ENCODE measurements around the gene LMTK2. TPM values are rescaled to one million over a fixed set of nuclear protein-coding genes. Genes with fewer than 3 reads are reported as not detected.

LMTK2 gene
- total RNA-seq, 4 donors from 2014 or later: 11.0 to 15.8 (median 12.0) TPM

- TF ChIP-seq CTCF (IDR thresholded peaks at IDR 0.05): no peak
- ATAC-seq (ENCODE audit: low FRiP score): no peak
- DNase-seq (ENCODE audit: low spot score): no peak
These were observed 30.9 kb upstream of the LMTK2 start for GRCh38 chr7:98075801-98076200.

- no peak for TF ChIP-seq CTCF (IDR thresholded peaks at IDR 0.05)
- DNase-seq (ENCODE audit: low spot score) (no peak), ATAC-seq (ENCODE audit: low FRiP score) (no peak)
These were observed 28.9 kb upstream of the LMTK2 start for GRCh38 chr7:98077762-98078161.

- ATAC-seq (ENCODE audit: low FRiP score) (no peak), DNase-seq (ENCODE audit: low spot score) (no peak)
- no peak for TF ChIP-seq CTCF (IDR thresholded peaks at IDR 0.05)
These were observed 28.3 kb upstream of the LMTK2 start for GRCh38 chr7:98078197-98078870.

GRCh38 chr7:98079891-98080648 is 26.6 kb upstream of the LMTK2 start:
- no peak for TF ChIP-seq CTCF (IDR thresholded peaks at IDR 0.05)
- no peak for ATAC-seq (ENCODE audit: low FRiP score)
- DNase-seq (ENCODE audit: low spot score): no peak

GRCh38 chr7:98081319-98081718 is 25.3 kb upstream of the LMTK2 start:
- DNase-seq (ENCODE audit: low spot score): no peak
- ATAC-seq (ENCODE audit: low FRiP score): no peak
- TF ChIP-seq CTCF (IDR thresholded peaks at IDR 0.05): no peak

GRCh38 chr7:98084631-98085030 is 22.0 kb upstream of the LMTK2 start:
- no peak for TF ChIP-seq CTCF (IDR thresholded peaks at IDR 0.05)
- ATAC-seq (ENCODE audit: low FRiP score): no peak
- no peak for DNase-seq (ENCODE audit: low spot score)

GRCh38 chr7:98085674-98086073 is 21.0 kb upstream of the LMTK2 start:
- DNase-seq (ENCODE audit: low spot score) (no peak), ATAC-seq (ENCODE audit: low FRiP score) (no peak)
- TF ChIP-seq CTCF (IDR thresholded peaks at IDR 0.05): no peak
